Activated T-helper 1 cell treated with anti-CD3 and anti-CD28 coated beads, Interleukin-12 subunit alpha, Interleukin-12 subunit beta, Interleukin-2, Interleukin-4 antibody, amounts not matched to agents 30 ng/mL and 10 ng/mL and 1 ng/mL, durations not matched to agents 14 hours and 24 hours and 36 hours (primary cell): ENCODE data around the gene VSTM5. TPM values are rescaled to one million over a fixed set of nuclear protein-coding genes. Genes with fewer than 3 reads are reported as not detected.

ENCODE experiments used
- DNase-seq: peaks from one replicate; pipeline ENCODE4 v3.0.0; 2021; ENCODE audit warnings: low spot score
- H3K27ac Mint-ChIP-seq: one replicate; pipeline ENCODE4 v1.8.0; 2021; ENCODE audit warnings: mild to moderate bottlenecking, mixed read lengths
- H3K27me3 Mint-ChIP-seq: one replicate; pipeline ENCODE4 v1.8.0; 2022; ENCODE audit warnings: mild to moderate bottlenecking, moderate library complexity, mixed read lengths; ENCODE audit not compliant: insufficient read depth
- H3K36me3 Mint-ChIP-seq: one replicate; pipeline ENCODE4 v1.8.0; 2021; ENCODE audit warnings: low read depth, mixed read lengths
- H3K4me1 Mint-ChIP-seq: one replicate; pipeline ENCODE4 v1.8.0; 2021; ENCODE audit warnings: low read depth, mixed read lengths
- H3K4me3 Mint-ChIP-seq: one replicate; pipeline ENCODE4 v1.8.0; 2021; ENCODE audit warnings: mild to moderate bottlenecking, moderate library complexity, mixed read lengths
- H3K9me3 Mint-ChIP-seq: one replicate; pipeline ENCODE4 v1.8.0; 2021; ENCODE audit warnings: mixed read lengths
- intact Hi-C: fragments of 100-400 bp; cut with micrococcal nuclease; formaldehyde crosslinking; loops from one replicate; pipeline ENCODE4 v1.15.1; 2024
- total RNA-seq: library from RNA; stranded (reverse); gene quantifications from 2 replicates; pipeline ENCODE4 v1.2.3, GENCODE V29; 2022

The VSTM5 gene
- total RNA-seq, 1 donor from 2014 or later, result not detected

DNA sequence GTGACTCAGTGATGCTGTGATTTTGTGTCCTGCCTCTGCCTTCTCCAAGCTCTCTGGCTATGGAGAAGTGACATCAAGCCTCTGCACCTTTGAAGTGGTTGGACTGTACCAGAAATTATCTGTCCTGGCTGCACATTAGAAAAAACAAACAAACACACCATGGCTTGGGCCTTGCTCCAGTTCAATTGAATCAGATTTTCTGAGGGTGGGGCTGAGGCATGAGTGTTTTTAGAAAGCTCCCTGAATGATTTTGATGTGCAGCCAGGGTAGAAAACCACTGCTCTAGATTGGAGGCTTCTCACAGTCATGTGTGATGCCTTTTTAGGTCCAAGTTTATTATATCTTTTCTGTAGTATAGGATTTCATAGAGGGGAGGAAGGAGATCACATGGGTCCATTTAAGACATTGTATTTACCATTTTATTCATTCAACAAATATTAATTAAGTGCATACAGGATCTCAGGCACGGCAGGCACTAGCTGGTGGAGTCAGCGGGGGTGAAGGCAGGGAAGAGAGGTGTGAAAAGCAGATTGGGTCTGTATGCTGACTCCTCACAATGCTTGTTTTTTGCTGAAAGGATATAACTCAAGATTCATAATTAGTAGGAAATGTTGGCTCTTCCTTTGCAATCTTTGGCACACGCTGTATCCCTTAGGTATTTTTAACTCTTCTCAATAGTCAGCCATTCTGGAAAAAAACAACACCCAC is 7.1 kb upstream of the VSTM5 start:
- no peaks in the 10 kb centered on the region for H3K4me1 Mint-ChIP-seq
- H3K36me3 Mint-ChIP-seq, result no peaks in the 10 kb centered on the region
- no peak overlapping the region for H3K27ac Mint-ChIP-seq
- H3K27me3 Mint-ChIP-seq, result peaks cover 19% of the 10 kb centered on the region
- DNase-seq, result no peak
- intact Hi-C loops, result no loop called here
- H3K9me3 Mint-ChIP-seq, result no peaks in the 10 kb centered on the region
- no peak overlapping the region for H3K4me3 Mint-ChIP-seq

DNA sequence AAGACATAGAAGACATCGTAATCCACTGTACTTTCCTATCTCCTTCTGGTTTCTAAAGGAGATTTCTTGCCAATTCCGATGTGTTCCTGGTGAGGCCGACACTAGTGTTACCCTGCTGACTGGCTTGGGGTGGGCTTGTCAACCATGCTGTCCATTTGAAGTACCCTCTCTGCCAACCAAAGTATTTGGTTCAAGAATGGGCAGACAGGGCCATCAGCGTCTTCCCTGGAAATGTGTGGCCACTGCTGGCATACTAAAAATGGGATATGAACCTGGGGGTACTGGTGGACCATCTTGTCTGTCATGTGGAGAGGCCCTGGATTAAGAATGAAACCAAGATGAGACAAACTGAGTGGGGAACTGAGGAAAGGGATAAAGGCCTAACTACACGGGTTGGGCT is 1.8 kb upstream of the VSTM5 start:
- Mint-ChIP-seq H3K4me3 (no peak overlapping the region), H3K4me1 (no peaks in the 10 kb centered on the region), H3K27ac (no peak overlapping the region), H3K36me3 (no peaks in the 10 kb centered on the region), H3K27me3 (peaks cover 34% of the 10 kb centered on the region), H3K9me3 (no peaks in the 10 kb centered on the region)
- DNase-seq, result no peak
- intact Hi-C loops, result no loop called here

GRCh38 chr11:93849751-93850593 is 446 bp downstream of the VSTM5 start:
- no peaks in the 10 kb centered on the region for H3K9me3 Mint-ChIP-seq
- intact Hi-C loops, result no loop called here
- no peak overlapping the region for H3K4me3 Mint-ChIP-seq

DNA sequence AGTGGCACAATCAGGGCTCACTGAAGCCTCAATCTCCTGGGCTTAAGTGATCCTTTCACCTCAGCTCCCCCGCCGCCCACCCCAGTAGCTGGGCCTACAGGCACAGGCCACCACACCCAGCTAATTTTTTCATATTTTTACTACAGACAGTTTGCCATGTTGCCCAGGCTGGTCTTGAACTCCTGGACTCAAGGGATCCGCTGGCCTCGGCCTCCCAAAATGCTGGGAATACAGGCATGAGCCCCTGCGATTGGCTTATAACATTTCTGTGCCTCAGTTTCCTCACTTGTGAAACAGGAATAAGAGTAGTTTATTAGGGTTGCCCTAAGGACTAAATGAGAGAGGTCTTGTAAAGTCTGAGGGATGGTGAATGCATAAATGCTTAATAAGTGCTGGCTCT is 1.2 kb downstream of the VSTM5 start:
- DNase-seq, result no peak
- Mint-ChIP-seq H3K27me3 (peaks cover 29% of the 10 kb centered on the region), H3K27ac (no peak overlapping the region), H3K9me3 (no peaks in the 10 kb centered on the region), H3K36me3 (no peaks in the 10 kb centered on the region), H3K4me1 (no peaks in the 10 kb centered on the region), H3K4me3 (no peak overlapping the region)
- intact Hi-C loops, result no loop called here

More at GRCh38 chr11:93849751-93850593, 446 bp downstream of the VSTM5 start:
- Mint-ChIP-seq H3K27ac (no peak overlapping the region), H3K4me1 (no peaks in the 10 kb centered on the region), H3K27me3 (peaks cover 29% of the 10 kb centered on the region), H3K36me3 (no peaks in the 10 kb centered on the region)
- DNase-seq, result no peak

DNA sequence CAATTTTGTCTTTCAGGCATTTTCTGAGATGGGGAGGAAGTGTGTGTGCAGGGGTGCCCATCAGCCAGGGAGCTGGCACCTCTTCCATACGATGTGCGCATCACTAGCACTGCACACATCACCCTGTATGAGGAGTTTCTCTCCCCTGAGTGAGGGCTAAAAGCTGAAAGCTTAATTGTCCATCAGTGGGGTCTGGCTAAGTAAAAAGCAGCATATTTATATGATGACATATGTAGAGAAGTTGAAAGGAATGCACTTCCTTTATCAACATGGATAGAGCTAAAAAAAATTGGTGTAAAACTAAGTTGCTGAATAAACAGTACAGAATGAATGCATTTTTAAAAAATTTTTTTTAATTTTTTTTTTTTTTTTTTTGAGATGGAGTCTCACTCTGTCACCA is 4.0 kb downstream of the VSTM5 start:
- no peaks in the 10 kb centered on the region for H3K9me3 Mint-ChIP-seq
- no peaks in the 10 kb centered on the region for H3K4me1 Mint-ChIP-seq
- peaks cover 22% of the 10 kb centered on the region for H3K27me3 Mint-ChIP-seq
- H3K36me3 Mint-ChIP-seq, result no peaks in the 10 kb centered on the region
- intact Hi-C loops, result no loop called here
- no peak overlapping the region for H3K4me3 Mint-ChIP-seq
- no peak overlapping the region for H3K27ac Mint-ChIP-seq
- DNase-seq, result no peak

DNA sequence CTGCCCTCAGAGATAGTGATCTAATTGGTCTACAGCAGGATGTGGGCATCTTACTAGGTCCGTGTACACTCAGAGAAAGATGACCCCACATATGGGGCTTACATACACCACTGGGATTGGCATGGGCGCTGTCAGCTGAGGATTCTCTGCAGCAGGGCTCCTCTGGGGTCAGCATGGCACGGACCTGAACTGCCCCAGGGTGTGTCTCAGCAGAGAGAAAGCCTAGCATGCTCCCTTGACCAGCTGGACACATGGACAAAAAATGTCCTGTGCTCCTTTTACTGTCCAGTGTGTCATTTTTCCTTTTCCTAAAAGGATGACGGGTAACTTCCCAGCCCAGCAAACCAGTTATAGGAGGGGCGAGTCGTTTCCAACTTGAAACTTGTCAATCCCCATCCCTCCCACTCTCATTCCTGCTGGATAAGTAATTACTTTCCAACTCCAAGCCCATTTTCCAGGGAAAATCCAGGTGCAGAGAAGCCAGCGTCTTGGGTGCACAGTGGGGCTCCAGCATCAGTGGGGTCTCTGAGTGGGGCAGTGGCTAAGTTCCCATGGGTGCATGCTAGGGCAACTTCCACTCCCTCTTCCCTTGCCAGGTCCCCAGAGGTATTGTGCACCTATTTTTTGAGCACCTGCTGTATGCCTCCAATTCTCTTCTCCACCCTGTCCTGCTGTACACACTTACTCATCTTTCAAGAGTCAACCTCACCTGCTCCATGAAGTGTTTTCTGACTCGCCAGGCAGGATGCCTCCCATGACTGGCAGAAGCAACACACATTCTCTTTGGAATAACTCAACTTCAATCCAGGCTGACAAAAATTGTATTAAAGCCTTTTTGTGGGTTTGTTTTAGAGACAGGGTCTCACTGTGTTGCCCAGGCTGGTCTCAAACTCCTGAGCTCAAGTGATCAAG is 5.0 kb downstream of the VSTM5 start:
- Mint-ChIP-seq H3K4me3 (no peak overlapping the region), H3K9me3 (no peaks in the 10 kb centered on the region), H3K36me3 (no peaks in the 10 kb centered on the region), H3K4me1 (no peaks in the 10 kb centered on the region), H3K27me3 (peaks cover 16% of the 10 kb centered on the region), H3K27ac (no peak overlapping the region)
- no peak for DNase-seq
- intact Hi-C loops, result no loop called here

- H3K9me3 Mint-ChIP-seq, result no peaks in the 10 kb centered on the region
- no peak overlapping the region for H3K27ac Mint-ChIP-seq
- H3K4me3 Mint-ChIP-seq, result no peak overlapping the region
- intact Hi-C loops, result no loop called here
- no peaks in the 10 kb centered on the region for H3K4me1 Mint-ChIP-seq
- no peak for DNase-seq
- H3K27me3 Mint-ChIP-seq, result peaks cover 14% of the 10 kb centered on the region
- no peaks in the 10 kb centered on the region for H3K36me3 Mint-ChIP-seq
Observed at GRCh38 chr11:93844568-93844967, 5.8 kb downstream of the VSTM5 start.

DNA sequence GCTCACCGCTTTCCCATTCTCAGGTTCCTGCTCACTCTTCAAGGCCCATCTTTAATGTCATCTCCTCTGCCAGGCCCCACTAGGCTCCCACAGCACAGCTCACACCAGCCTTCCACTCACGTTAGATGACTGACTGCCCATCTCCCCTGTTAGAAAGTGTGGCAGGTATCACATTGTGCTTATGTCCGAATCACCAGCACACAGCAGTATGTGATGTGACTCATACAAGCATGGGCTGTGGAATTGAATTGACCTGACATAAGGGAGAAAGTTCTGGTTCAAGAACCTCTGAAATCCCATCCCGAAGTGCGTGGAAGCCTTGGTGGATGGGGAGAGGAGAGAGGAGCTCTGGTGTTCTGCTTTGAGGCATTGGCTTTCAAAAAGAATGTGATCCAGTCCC is 6.5 kb downstream of the VSTM5 start:
- peaks cover 8% of the 10 kb centered on the region for H3K27me3 Mint-ChIP-seq
- no peaks in the 10 kb centered on the region for H3K4me1 Mint-ChIP-seq
- no peaks in the 10 kb centered on the region for H3K36me3 Mint-ChIP-seq
- H3K9me3 Mint-ChIP-seq, result no peaks in the 10 kb centered on the region
- intact Hi-C loops, result no loop called here
- H3K4me3 Mint-ChIP-seq, result no peak overlapping the region
- DNase-seq, result no peak
- no peak overlapping the region for H3K27ac Mint-ChIP-seq

DNA sequence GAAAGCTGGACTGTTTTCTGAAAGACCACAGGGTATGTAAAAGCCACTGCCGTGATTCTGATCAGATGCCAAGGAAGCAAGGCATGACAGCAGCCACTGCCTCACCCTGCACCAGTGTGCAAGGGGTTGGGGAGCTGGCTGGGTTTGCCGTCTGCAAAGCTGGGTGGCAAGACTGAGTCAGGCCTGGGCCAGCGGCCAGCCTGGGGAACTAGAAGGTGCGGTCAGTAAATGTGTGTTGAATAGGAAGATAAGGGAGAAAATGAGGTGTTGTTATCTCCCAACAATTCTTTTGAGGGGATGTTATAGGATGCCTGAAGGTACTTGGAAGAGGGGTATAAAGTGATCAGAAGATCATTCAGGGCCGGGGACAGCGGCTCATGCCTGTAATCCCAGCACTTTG is 8.0 kb downstream of the VSTM5 start:
- no peak overlapping the region for H3K27ac Mint-ChIP-seq
- intact Hi-C loops, result no loop called here
- no peaks in the 10 kb centered on the region for H3K36me3 Mint-ChIP-seq
- H3K4me3 Mint-ChIP-seq, result no peak overlapping the region
- H3K27me3 Mint-ChIP-seq, result peaks cover 4% of the 10 kb centered on the region
- no peak for DNase-seq
- H3K4me1 Mint-ChIP-seq, result no peaks in the 10 kb centered on the region
- no peaks in the 10 kb centered on the region for H3K9me3 Mint-ChIP-seq

- H3K27me3 Mint-ChIP-seq, result peaks cover 4% of the 10 kb centered on the region
- no peak overlapping the region for H3K27ac Mint-ChIP-seq
- intact Hi-C loops, result no loop called here
- no peaks in the 10 kb centered on the region for H3K9me3 Mint-ChIP-seq
- H3K4me1 Mint-ChIP-seq, result no peaks in the 10 kb centered on the region
- no peaks in the 10 kb centered on the region for H3K36me3 Mint-ChIP-seq
- DNase-seq, result no peak
- no peak overlapping the region for H3K4me3 Mint-ChIP-seq
Observed at GRCh38 chr11:93842034-93842433, 8.4 kb downstream of the VSTM5 start.

GRCh38 chr11:93841446-93841845 is 9.0 kb downstream of the VSTM5 start:
- Mint-ChIP-seq H3K9me3 (no peaks in the 10 kb centered on the region), H3K27ac (no peak overlapping the region), H3K4me3 (no peak overlapping the region), H3K27me3 (peaks cover 4% of the 10 kb centered on the region), H3K4me1 (no peaks in the 10 kb centered on the region), H3K36me3 (no peaks in the 10 kb centered on the region)
- intact Hi-C loops, result no loop called here
- no peak for DNase-seq

GRCh38 chr11:93840981-93841380 is 9.4 kb downstream of the VSTM5 start:
- Mint-ChIP-seq H3K27me3 (peaks cover 4% of the 10 kb centered on the region), H3K27ac (no peak overlapping the region), H3K36me3 (no peaks in the 10 kb centered on the region), H3K4me1 (no peaks in the 10 kb centered on the region), H3K9me3 (no peaks in the 10 kb centered on the region), H3K4me3 (no peak overlapping the region)
- DNase-seq, result no peak
- intact Hi-C loops, result no loop called here

- no peak overlapping the region for H3K27ac Mint-ChIP-seq
- no peak overlapping the region for H3K4me3 Mint-ChIP-seq
- no peaks in the 10 kb centered on the region for H3K4me1 Mint-ChIP-seq
- peaks cover 4% of the 10 kb centered on the region for H3K27me3 Mint-ChIP-seq
- H3K9me3 Mint-ChIP-seq, result no peaks in the 10 kb centered on the region
- H3K36me3 Mint-ChIP-seq, result no peaks in the 10 kb centered on the region
- DNase-seq, result no peak
- intact Hi-C loops, result no loop called here
Observed at GRCh38 chr11:93840180-93840579, 10.2 kb downstream of the VSTM5 start.
